Heart left ventricle (tissue), 13 donors: ENCODE measurements around the gene RNU5D-1.

ENCODE experiments used
- POLR2A ChIP-seq, 2 donors: fragments of 450-650 bp; IDR thresholded peaks; one replicate each; pipeline ENCODE4 v1.6.1; 2017; ENCODE audit warnings: antibody characterized with exemption in 2 of 2, mild to moderate bottlenecking in 2 of 2, moderate library complexity in 2 of 2
- TF ChIP-seq, protein P1 (sequence below), 12 donors: fragments of 200-600 bp; sonication (generic) in 4 of 12; IDR thresholded peaks; one replicate each; pipeline versions ENCODE4 v1.5.0 to v1.8.0; 2018 to 2022; ENCODE audit warnings: antibody characterized with exemption in 12 of 12, mild to moderate bottlenecking in 5 of 12
- donor health status: ischemic (EF 13 %, LVEDD 7.1; RV severe dilation, severe dysfunction).
- donor health status: DM: no; HTN: yes; CAD: no.
- donor health status: DM: no; HTN: no; CAD: no.
- donor health status: ischemic (EF 25% LVEDD 6.9; RV normal size, moderate dysfunction).
- donor health status: ischemic (EF 25% LVEDD 5.7; RV mildly dilated, moderate dysfunction).
- donor health status: ischemic (EF 35%, LVEDD 5.7; RV mildly dilated, moderate dysfunction).
- donor health status: nonischemic (EF 11% LVEDD 7.7; RV severe dilation, severe dysfunction).
- donor health status: DM: yes; HTN: yes; CAD: no.
- donor health status: PGD.
- donor health status: ischemic (EF 29% LVEDD 5.4; RV normal size, mild dysfunction).
- donor health status: nonischemic (EF 23%, LVEDD 6.1; RV moderate dilation, normal function).

- TF ChIP-seq POLR2A (IDR thresholded peaks at IDR 0.05): no peak
- TF ChIP-seq, protein P1, sequence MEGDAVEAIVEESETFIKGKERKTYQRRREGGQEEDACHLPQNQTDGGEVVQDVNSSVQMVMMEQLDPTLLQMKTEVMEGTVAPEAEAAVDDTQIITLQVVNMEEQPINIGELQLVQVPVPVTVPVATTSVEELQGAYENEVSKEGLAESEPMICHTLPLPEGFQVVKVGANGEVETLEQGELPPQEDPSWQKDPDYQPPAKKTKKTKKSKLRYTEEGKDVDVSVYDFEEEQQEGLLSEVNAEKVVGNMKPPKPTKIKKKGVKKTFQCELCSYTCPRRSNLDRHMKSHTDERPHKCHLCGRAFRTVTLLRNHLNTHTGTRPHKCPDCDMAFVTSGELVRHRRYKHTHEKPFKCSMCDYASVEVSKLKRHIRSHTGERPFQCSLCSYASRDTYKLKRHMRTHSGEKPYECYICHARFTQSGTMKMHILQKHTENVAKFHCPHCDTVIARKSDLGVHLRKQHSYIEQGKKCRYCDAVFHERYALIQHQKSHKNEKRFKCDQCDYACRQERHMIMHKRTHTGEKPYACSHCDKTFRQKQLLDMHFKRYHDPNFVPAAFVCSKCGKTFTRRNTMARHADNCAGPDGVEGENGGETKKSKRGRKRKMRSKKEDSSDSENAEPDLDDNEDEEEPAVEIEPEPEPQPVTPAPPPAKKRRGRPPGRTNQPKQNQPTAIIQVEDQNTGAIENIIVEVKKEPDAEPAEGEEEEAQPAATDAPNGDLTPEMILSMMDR (IDR thresholded peaks at IDR 0.05): no peak
Observed at GRCh38 chr1:44718091-44718490, 12.9 kb downstream of the RNU5D-1 start.
